Right atrium auricular region (tissue), 2 donors: Measurements from ENCODE around the gene MORN2. TPM values are rescaled to one million over a fixed set of nuclear protein-coding genes. Genes with fewer than 3 reads are reported as not detected.

Experiments used
- DNase-seq: peaks from one replicate; pipeline ENCODE4 v3.0.0-alpha.2; 2019; ENCODE audit warnings: low spot score
- H3K27ac ChIP-seq, 2 donors: fragments of 200-600 bp; sonication (generic); 1 replicate in 1 of 2; 2 replicates in 1 of 2; pipeline ENCODE4 v1.5.1; 2016 to 2019
- H3K27me3 ChIP-seq, 2 donors: fragments of 200-600 bp; sonication (generic); one replicate each; pipeline versions ENCODE4 v1.5.1 to v1.6.0; 2017 to 2019
- H3K36me3 ChIP-seq: fragments of 200-600 bp; sonication (generic); one replicate; pipeline ENCODE4 v1.5.1; 2016
- H3K4me1 ChIP-seq, 2 donors: fragments of 200-600 bp; sonication (generic); one replicate each; pipeline versions ENCODE4 v1.5.1 to v1.6.0; 2017 to 2019
- H3K4me3 ChIP-seq, 2 donors: fragments of 200-600 bp; sonication (generic); 1 replicate in 1 of 2; 2 replicates in 1 of 2; pipeline ENCODE4 v1.5.1; 2017 to 2019; ENCODE audit warnings: mild to moderate bottlenecking in 1 of 2, moderate library complexity in 1 of 2
- H3K9me3 ChIP-seq, 2 donors: fragments of 200-600 bp; sonication (generic); one replicate each; pipeline ENCODE4 v1.5.1; 2019
- total RNA-seq, 2 donors: library from RNA; depleted of rRNA; stranded (reverse); fragments of >200 nt; gene quantifications; one replicate each; pipeline ENCODE4 v1.1.0, GENCODE V29; 2016
- TF ChIP-seq, protein P1 (sequence below), 2 donors: fragments of 200-600 bp; sonication (generic); IDR thresholded peaks; one replicate each; pipeline ENCODE4 v1.5.1; 2019; ENCODE audit warnings: antibody characterized with exemption in 2 of 2

The MORN2 gene
- total RNA-seq, 2 donors from 2014 or later = 14.8 to 18.4 TPM

DNA sequence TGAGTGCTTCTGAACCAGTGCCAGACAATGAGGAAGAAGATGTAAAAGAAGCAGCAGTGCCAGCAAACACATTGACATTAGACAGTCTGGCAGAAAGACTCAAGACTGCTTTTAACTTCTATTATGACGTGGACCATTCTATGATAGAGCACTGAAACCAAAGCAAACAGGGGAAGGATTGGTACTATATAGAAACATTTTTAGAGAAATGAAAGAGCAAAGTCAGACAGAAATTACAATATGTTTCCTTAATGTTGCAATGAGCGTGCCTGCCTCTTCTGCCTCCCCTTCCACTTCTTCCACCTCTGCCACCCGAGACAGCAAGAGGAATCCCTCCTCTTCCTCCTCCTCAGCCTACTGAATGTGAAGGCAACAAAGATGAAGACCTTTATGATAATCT, 39.8 kb upstream of the MORN2 start:
- no peak for DNase-seq
- H3K27me3 ChIP-seq = no peaks in the 10 kb centered on the region
- H3K4me3 ChIP-seq = no peak overlapping the region
- H3K27ac ChIP-seq = no peak overlapping the region
- no peaks in the 10 kb centered on the region for H3K4me1 ChIP-seq
- peaks cover 14% of the 10 kb centered on the region for H3K36me3 ChIP-seq
- no peaks in the 10 kb centered on the region for H3K9me3 ChIP-seq
- TF ChIP-seq, protein P1, sequence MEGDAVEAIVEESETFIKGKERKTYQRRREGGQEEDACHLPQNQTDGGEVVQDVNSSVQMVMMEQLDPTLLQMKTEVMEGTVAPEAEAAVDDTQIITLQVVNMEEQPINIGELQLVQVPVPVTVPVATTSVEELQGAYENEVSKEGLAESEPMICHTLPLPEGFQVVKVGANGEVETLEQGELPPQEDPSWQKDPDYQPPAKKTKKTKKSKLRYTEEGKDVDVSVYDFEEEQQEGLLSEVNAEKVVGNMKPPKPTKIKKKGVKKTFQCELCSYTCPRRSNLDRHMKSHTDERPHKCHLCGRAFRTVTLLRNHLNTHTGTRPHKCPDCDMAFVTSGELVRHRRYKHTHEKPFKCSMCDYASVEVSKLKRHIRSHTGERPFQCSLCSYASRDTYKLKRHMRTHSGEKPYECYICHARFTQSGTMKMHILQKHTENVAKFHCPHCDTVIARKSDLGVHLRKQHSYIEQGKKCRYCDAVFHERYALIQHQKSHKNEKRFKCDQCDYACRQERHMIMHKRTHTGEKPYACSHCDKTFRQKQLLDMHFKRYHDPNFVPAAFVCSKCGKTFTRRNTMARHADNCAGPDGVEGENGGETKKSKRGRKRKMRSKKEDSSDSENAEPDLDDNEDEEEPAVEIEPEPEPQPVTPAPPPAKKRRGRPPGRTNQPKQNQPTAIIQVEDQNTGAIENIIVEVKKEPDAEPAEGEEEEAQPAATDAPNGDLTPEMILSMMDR (IDR thresholded peaks at IDR 0.05) = no peak

GRCh38 chr2:38836791-38837190, 39.0 kb upstream of the MORN2 start:
- H3K36me3 ChIP-seq = peaks cover 14% of the 10 kb centered on the region
- no peaks in the 10 kb centered on the region for H3K9me3 ChIP-seq
- H3K4me3 ChIP-seq = no peak overlapping the region
- TF ChIP-seq, protein P1 (IDR thresholded peaks at IDR 0.05) = no peak
- no peaks in the 10 kb centered on the region for H3K27me3 ChIP-seq
- no peaks in the 10 kb centered on the region for H3K4me1 ChIP-seq
- H3K27ac ChIP-seq = no peak overlapping the region
- DNase-seq = no peak

GRCh38 chr2:38850045-38850444, 25.7 kb upstream of the MORN2 start:
- H3K27ac ChIP-seq = no peak overlapping the region
- H3K27me3 ChIP-seq = no peaks in the 10 kb centered on the region
- H3K4me1 ChIP-seq = no peaks in the 10 kb centered on the region
- peaks cover 19% of the 10 kb centered on the region for H3K36me3 ChIP-seq
- DNase-seq = no peak
- no peaks in the 10 kb centered on the region for H3K9me3 ChIP-seq
- no peak overlapping the region for H3K4me3 ChIP-seq
- TF ChIP-seq, protein P1 (IDR thresholded peaks at IDR 0.05) = no peak

- no peaks in the 10 kb centered on the region for H3K4me1 ChIP-seq
- H3K27ac ChIP-seq = no peak overlapping the region
- no peak overlapping the region for H3K4me3 ChIP-seq
- no peaks in the 10 kb centered on the region for H3K9me3 ChIP-seq
- DNase-seq = no peak
- no peaks in the 10 kb centered on the region for H3K27me3 ChIP-seq
- H3K36me3 ChIP-seq = peaks cover 49% of the 10 kb centered on the region
- TF ChIP-seq, protein P1 (IDR thresholded peaks at IDR 0.05) = no peak
These were observed 19.6 kb upstream of the MORN2 start for GRCh38 chr2:38856165-38856564.

DNA sequence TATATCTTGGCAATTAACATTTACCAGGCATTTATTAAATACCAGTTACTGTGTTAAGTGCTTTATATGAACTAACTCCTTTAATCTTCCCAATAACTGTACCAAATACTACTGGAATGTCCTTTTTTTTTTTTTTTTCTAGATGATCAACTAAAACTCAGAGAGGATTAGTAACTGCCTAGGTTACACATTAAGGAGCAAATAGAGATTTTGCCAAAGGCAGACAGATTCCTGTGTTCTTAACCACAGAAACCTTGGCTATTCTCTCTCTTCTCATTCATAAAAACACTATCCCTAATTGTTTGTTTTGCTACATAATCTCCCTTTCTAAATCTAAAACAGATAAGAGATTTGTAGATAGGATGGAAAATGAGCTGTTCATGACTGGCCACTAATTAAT, 13.3 kb upstream of the MORN2 start:
- Histone ChIP-seq H3K27me3 (no peaks in the 10 kb centered on the region), H3K4me1 (no peaks in the 10 kb centered on the region), H3K4me3 (no peak overlapping the region), H3K27ac (no peak overlapping the region), H3K9me3 (no peaks in the 10 kb centered on the region), H3K36me3 (peaks cover 37% of the 10 kb centered on the region)
- TF ChIP-seq, protein P1 (IDR thresholded peaks at IDR 0.05) = no peak
- no peak for DNase-seq

DNA sequence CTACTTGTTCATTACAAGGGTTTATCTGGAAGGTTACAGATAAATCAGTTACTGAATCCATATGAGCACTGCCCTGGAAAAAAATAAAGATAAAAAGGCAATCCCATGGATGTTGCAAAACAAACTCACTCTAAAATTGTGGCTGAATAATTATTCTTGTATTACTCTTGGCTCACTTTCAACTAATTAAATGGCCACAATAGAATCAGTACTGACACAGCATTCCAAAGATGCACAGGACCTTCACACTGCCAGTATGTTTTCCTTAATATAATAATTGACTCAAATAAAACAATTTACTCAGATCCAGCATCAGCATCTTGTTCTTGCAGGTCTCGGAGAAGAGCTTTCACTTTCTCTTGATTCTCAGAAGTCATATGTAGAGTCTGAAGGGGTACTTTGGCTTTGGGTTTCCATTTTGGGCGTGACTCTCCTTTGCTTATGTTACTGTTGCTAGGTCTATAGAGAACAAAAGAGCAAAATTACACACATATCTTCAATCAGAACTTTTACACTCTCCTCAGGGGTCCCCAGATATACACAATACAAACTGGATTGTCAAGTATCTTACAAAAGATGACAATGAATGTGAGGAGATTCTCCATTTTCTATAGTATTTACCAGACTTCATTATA, 12.6 kb upstream of the MORN2 start:
- Histone ChIP-seq H3K36me3 (peaks cover 31% of the 10 kb centered on the region), H3K27me3 (no peaks in the 10 kb centered on the region), H3K27ac (no peak overlapping the region), H3K9me3 (no peaks in the 10 kb centered on the region), H3K4me1 (no peaks in the 10 kb centered on the region), H3K4me3 (no peak overlapping the region)
- TF ChIP-seq, protein P1 (IDR thresholded peaks at IDR 0.05) = no peak
- no peak for DNase-seq
